Coronary artery (tissue), 2 donors: Measurements from ENCODE around the gene ITGB8.

Experiments
- DNase-seq: peaks from one replicate; pipeline ENCODE4 v3.0.0-alpha.2; 2017; ENCODE audit warnings: low spot score
- H3K27ac ChIP-seq, 2 donors: fragments of 200-600 bp; sonication (generic); one replicate each; pipeline ENCODE4 v1.5.1; 2016 to 2019
- H3K4me3 ChIP-seq: fragments of 200-600 bp; sonication (generic); 2 replicates; pipeline ENCODE4 v1.5.1; 2016; ENCODE audit warnings: mild to moderate bottlenecking, moderate library complexity
- TF ChIP-seq, protein P1 (sequence below): fragments of 200-600 bp; sonication (generic); IDR thresholded peaks from one replicate; pipeline ENCODE4 v1.5.1; 2019; ENCODE audit warnings: antibody characterized with exemption

ITGB8 gene

DNA sequence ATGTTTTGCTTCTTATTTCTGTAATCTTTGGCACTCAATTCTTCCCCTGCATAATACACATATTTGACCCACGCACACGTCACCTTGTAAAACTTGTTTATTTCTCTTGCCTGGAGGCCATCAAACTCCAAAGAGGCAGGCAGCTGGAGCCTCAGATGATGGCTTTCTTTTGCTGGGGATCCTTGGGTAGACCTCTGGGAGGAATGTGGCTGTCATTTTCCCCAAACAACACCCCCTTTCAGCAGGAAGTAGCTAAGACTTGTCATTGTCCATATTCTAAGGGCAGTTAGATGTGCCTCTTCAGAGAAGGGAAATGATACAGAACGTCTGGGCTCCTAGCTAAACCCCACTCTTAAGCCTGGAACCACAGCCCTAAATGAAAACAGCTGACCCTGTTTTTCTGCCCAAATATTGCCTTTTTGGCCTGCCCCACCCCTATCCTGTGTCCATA, 111.3 kb downstream of the ITGB8 start:
- no peak overlapping the region for H3K27ac ChIP-seq
- no peak for DNase-seq
- TF ChIP-seq, protein P1, sequence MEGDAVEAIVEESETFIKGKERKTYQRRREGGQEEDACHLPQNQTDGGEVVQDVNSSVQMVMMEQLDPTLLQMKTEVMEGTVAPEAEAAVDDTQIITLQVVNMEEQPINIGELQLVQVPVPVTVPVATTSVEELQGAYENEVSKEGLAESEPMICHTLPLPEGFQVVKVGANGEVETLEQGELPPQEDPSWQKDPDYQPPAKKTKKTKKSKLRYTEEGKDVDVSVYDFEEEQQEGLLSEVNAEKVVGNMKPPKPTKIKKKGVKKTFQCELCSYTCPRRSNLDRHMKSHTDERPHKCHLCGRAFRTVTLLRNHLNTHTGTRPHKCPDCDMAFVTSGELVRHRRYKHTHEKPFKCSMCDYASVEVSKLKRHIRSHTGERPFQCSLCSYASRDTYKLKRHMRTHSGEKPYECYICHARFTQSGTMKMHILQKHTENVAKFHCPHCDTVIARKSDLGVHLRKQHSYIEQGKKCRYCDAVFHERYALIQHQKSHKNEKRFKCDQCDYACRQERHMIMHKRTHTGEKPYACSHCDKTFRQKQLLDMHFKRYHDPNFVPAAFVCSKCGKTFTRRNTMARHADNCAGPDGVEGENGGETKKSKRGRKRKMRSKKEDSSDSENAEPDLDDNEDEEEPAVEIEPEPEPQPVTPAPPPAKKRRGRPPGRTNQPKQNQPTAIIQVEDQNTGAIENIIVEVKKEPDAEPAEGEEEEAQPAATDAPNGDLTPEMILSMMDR: no peak
- H3K4me3 ChIP-seq: no peak overlapping the region

DNA sequence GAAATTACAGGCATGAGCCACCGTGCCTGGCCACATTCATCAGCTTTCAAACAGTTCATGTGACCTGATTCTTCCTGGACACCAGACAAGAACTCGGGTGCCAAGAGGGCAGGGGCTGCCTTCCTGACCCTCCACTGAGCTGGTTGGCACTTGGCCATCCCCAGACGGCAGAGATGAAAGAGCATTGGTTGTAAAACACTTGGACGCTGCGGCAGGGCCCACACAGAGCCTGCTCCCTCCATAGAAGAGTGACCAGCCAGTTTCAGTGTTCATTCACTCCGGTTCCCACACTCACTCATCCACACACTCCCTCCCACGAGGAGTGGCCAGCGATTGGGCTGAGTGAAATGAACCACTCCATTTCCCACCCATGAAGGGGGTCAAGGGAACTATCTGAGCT, 112.3 kb downstream of the ITGB8 start:
- TF ChIP-seq, protein P1: no peak
- DNase-seq: no peak
- H3K4me3 ChIP-seq: no peak overlapping the region
- no peak overlapping the region for H3K27ac ChIP-seq

DNA sequence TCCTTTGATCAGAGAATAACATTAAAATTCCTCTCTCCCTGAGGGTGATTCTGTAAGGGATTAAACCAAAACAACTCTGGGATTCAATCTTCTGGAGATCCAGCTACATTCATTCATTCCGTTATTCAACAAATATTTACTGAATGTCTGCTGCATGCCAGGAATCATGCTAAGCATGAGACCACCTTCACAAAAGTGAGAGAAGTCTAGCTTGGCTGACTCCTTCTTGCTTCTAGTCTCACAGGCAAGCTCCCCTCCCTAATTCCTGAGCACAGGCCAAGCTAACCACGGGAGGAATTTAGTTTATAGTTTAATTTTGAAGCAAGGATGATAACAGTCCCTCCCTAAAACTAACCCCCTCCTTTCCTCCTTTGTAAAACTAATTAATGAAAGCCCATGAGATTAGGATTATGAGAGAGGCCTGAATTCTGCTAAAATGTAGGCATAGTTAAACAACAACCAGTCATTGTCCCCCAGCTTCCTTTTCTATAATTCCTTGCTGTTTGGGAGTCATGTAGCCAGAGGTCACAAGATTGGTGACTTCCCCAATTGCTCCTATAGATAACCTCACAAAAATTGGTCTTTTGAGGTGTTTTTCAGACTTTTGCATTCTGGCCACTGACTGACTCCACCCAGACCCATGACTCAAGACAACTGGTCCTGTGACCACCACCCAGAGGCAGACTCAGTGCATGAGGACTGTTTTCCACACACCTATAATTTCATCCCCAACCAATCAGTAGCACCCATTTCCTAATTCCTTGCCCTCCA, 113.5 kb downstream of the ITGB8 start:
- Histone ChIP-seq H3K27ac (no peak overlapping the region), H3K4me3 (no peak overlapping the region)
- no peak for DNase-seq
- TF ChIP-seq, protein P1: no peak

DNA sequence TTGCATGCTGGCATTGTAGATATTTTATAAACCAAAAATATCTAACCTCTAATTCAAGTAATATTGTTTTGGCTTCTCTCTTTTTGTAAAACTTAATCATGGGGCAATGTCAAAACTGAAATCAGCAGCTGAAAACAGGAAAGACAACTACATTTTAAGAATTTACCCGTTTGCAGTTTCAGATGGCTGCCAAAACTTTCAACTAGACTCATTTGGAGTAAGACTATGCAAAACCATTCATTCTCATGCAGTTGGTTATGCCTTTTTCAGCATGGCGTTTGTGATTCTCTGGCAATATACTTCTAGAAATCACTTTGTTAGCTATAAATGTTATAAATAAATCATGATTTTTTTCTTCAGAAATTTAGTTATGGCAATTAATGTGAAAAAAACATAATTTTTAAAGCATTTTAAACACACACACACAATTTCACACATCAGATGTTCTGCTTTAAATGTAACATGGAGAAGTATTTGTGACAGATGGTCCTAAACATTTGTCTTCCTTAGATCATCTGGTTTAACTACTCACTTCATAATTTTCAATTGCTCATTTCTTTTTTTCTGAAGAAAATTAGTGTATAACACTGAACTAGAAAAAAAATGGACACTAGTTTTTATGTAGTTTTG, 116.4 kb downstream of the ITGB8 start:
- TF ChIP-seq, protein P1: no peak
- DNase-seq: no peak
- H3K4me3 ChIP-seq: no peak overlapping the region
- no peak overlapping the region for H3K27ac ChIP-seq

DNA sequence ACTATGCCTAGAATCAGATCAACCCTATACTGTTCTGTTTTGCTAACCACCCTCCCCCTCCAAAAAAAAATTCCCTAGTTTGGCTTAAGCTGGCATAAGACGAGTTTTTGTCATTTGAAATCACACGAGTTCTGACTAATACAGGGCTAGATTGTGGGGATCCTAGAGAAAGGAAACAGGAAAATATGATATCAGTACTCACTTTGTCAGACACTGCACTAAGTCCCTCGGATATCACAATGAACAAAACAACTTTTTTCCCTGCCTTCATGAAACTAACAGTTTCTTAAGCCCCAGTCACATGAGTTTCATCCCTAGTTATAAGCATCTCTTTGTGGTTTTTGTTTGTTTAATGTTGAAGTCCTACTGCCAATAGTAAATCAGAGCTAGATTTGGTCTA, 118.5 kb downstream of the ITGB8 start:
- no peak overlapping the region for H3K4me3 ChIP-seq
- H3K27ac ChIP-seq: no peak overlapping the region
- no peak for DNase-seq
- TF ChIP-seq, protein P1: no peak

DNA sequence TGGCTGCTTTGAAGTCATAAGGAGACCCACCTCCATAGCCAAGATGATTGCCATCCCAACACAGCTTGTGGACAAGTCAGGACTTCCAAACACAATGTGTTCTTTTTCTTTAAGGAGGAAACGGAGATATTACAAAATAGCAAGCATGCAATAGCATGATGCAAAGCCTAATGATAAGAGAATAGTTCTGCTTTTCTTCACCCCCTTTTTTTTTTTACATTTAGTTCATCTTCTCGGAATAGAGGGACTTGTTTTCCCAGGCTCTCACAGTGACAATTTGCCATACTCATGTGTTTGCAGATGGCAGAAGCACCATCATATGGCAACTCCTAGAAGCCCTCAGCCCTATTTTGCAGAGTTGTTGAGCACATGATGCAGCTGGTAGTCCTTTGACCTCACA, 119.8 kb downstream of the ITGB8 start:
- TF ChIP-seq, protein P1: no peak
- no peak overlapping the region for H3K27ac ChIP-seq
- no peak overlapping the region for H3K4me3 ChIP-seq
- no peak for DNase-seq

DNA sequence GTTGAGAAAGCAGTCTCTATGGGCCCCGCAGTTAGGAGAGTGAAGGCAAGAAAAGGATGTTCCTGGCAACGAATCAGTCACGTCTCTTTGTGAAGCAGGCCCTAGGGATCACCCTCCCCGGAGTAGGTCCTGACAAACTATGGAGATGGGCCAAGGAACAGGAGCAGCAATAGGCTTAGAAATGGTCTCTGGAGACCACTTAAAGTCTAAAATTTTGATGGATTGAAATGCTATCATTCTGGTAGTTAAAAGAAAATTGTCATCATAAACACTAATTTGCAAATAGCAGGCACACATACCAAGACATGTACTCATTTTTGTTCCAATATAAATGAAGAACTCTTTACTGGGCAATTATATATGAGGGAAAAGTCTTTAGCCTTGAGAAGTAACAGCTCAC, 123.5 kb downstream of the ITGB8 start:
- H3K27ac ChIP-seq: no peak overlapping the region
- H3K4me3 ChIP-seq: no peak overlapping the region
- no peak for DNase-seq
- TF ChIP-seq, protein P1: no peak
